ENCODE data around the gene PROC. TPM values are rescaled to one million over a fixed set of nuclear protein-coding genes. Genes with fewer than 3 reads are reported as not detected.

Gene PROC
- total and polyA plus RNA-seq, 9 of the 15 experiments (the other 6 are each of a cell fraction or from before 2014, with no cell fraction given): not detected

- TF ChIP-seq, protein P1, sequence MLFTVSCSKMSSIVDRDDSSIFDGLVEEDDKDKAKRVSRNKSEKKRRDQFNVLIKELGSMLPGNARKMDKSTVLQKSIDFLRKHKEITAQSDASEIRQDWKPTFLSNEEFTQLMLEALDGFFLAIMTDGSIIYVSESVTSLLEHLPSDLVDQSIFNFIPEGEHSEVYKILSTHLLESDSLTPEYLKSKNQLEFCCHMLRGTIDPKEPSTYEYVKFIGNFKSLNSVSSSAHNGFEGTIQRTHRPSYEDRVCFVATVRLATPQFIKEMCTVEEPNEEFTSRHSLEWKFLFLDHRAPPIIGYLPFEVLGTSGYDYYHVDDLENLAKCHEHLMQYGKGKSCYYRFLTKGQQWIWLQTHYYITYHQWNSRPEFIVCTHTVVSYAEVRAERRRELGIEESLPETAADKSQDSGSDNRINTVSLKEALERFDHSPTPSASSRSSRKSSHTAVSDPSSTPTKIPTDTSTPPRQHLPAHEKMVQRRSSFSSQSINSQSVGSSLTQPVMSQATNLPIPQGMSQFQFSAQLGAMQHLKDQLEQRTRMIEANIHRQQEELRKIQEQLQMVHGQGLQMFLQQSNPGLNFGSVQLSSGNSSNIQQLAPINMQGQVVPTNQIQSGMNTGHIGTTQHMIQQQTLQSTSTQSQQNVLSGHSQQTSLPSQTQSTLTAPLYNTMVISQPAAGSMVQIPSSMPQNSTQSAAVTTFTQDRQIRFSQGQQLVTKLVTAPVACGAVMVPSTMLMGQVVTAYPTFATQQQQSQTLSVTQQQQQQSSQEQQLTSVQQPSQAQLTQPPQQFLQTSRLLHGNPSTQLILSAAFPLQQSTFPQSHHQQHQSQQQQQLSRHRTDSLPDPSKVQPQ (CRISPR knock-in tag; IDR thresholded peaks at IDR 0.05; ENCODE audit: borderline replicate concordance): no peak
Observed at GRCh38 chr2:127437056-127437455, 18.8 kb downstream of the PROC start (continued).

- Histone ChIP-seq H3K4me2 (ENCODE audit: insufficient read depth, low read length) (no peak overlapping the region), H3K27me3 (ENCODE audit: control insufficient read depth in 2 of 2, insufficient read depth in 2 of 2, low read length in 2 of 2) (peaks cover 0 to 7% of the 10 kb centered on the region in 2 experiments; a peak in 2 of 5 replicates)
- in situ Hi-C loops (cut with MboI): no loop called here
Observed at GRCh38 chr2:127437781-127438726, 19.8 kb downstream of the PROC start.

More at GRCh38 chr2:127437781-127438726, 19.8 kb downstream of the PROC start:
- DNase-seq (ENCODE audit: extremely low read depth in 1 of 4, low spot score in 3 of 4) (no peak), FAIRE-seq (no peak), ATAC-seq (peak; percentile 61)
- H3K79me2 ChIP-seq (ENCODE audit: control insufficient read depth, insufficient read depth, low read length): no peaks in the 10 kb centered on the region
- BruUV-seq (replicated peaks): no TSS peak
- H3K9me3 ChIP-seq (replicated peaks; ENCODE audit: control insufficient read depth, insufficient read depth, low read depth, low read length): no peaks in the 10 kb centered on the region
- no peaks in the 10 kb centered on the region for H3K4me1 ChIP-seq (replicated peaks in 1 of 2; ENCODE audit: control insufficient read depth in 2 of 2, insufficient read depth in 2 of 2, low read length in 2 of 2)
- 18% methylated on average over 11 of the region's 13 CpGs for WGBS (ENCODE audit: insufficient coverage, low coverage, missing lambda C conversion rate)
- H3K27ac ChIP-seq (ENCODE audit: extremely low read depth, low read depth, low read length): no peak overlapping the region
- no peaks in the 10 kb centered on the region for H4K20me1 ChIP-seq (replicated peaks; ENCODE audit: control insufficient read depth, insufficient read depth, low read length)
- no peaks in the 10 kb centered on the region for H3K9me1 ChIP-seq (ENCODE audit: control insufficient read depth, insufficient read depth, low read length)
- no peak overlapping the region for H2AFZ ChIP-seq (ENCODE audit: low read depth, low read length)
- CTCF ChIA-PET (ENCODE audit: low intra/inter-chr PET ratio): no interaction called here
- TF ChIP-seq NR4A1 (CRISPR knock-in tag; IDR thresholded peaks at IDR 0.05) (no peak), NR4A1 (tag; IDR thresholded peaks at IDR 0.05) (no peak), SPI1 (IDR thresholded peaks at IDR 0.05; ENCODE audit: borderline replicate concordance, low read depth, low read length) (0 out of 2 replicates have a peak, but pooled peaks have one; percentile 34)
- TF ChIP-seq, protein P2, sequence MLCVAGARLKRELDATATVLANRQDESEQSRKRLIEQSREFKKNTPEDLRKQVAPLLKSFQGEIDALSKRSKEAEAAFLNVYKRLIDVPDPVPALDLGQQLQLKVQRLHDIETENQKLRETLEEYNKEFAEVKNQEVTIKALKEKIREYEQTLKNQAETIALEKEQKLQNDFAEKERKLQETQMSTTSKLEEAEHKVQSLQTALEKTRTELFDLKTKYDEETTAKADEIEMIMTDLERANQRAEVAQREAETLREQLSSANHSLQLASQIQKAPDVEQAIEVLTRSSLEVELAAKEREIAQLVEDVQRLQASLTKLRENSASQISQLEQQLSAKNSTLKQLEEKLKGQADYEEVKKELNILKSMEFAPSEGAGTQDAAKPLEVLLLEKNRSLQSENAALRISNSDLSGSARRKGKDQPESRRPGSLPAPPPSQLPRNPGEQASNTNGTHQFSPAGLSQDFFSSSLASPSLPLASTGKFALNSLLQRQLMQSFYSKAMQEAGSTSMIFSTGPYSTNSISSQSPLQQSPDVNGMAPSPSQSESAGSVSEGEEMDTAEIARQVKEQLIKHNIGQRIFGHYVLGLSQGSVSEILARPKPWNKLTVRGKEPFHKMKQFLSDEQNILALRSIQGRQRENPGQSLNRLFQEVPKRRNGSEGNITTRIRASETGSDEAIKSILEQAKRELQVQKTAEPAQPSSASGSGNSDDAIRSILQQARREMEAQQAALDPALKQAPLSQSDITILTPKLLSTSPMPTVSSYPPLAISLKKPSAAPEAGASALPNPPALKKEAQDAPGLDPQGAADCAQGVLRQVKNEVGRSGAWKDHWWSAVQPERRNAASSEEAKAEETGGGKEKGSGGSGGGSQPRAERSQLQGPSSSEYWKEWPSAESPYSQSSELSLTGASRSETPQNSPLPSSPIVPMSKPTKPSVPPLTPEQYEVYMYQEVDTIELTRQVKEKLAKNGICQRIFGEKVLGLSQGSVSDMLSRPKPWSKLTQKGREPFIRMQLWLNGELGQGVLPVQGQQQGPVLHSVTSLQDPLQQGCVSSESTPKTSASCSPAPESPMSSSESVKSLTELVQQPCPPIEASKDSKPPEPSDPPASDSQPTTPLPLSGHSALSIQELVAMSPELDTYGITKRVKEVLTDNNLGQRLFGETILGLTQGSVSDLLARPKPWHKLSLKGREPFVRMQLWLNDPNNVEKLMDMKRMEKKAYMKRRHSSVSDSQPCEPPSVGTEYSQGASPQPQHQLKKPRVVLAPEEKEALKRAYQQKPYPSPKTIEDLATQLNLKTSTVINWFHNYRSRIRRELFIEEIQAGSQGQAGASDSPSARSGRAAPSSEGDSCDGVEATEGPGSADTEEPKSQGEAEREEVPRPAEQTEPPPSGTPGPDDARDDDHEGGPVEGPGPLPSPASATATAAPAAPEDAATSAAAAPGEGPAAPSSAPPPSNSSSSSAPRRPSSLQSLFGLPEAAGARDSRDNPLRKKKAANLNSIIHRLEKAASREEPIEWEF (CRISPR knock-in tag; IDR thresholded peaks at IDR 0.05): no peak
- no peaks in the 10 kb centered on the region for H3K36me3 ChIP-seq (ENCODE audit: control insufficient read depth, insufficient read depth, low read length)
- H3K9ac ChIP-seq (ENCODE audit: insufficient read depth in 1 of 2, low read depth in 2 of 2, low read length in 2 of 2): peak overlapping the region in 1 of 2 experiments; percentile 17; a peak in 1 of 4 replicates
- no peak overlapping the region for H3K4me3 ChIP-seq
- intact Hi-C loops (cut with micrococcal nuclease): no loop called here
- POLR2A ChIA-PET: interaction anchor here (1.0 to 1.1 kb wide), 2 partner anchors 9 to 177 kb away, joined by 3 to 4 read pairs; no protein-coding TSS in a partner anchor
